NCI-H1105 treated with DMSO at 0.1 percent for 48 hours (cell line): Measurements from ENCODE around the gene RBM34.
"Not testable (repeated sequence)": the region's sequence is repeated elsewhere in the genome, so short reads cannot be mapped to it uniquely, and the experiment has no call there.

Experiments
- DNase-seq: peaks from one replicate; lab custom pipeline; 2025; lab: John Stamatoyannopoulos, UW

RBM34 gene, protein sequence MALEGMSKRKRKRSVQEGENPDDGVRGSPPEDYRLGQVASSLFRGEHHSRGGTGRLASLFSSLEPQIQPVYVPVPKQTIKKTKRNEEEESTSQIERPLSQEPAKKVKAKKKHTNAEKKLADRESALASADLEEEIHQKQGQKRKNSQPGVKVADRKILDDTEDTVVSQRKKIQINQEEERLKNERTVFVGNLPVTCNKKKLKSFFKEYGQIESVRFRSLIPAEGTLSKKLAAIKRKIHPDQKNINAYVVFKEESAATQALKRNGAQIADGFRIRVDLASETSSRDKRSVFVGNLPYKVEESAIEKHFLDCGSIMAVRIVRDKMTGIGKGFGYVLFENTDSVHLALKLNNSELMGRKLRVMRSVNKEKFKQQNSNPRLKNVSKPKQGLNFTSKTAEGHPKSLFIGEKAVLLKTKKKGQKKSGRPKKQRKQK

DNA sequence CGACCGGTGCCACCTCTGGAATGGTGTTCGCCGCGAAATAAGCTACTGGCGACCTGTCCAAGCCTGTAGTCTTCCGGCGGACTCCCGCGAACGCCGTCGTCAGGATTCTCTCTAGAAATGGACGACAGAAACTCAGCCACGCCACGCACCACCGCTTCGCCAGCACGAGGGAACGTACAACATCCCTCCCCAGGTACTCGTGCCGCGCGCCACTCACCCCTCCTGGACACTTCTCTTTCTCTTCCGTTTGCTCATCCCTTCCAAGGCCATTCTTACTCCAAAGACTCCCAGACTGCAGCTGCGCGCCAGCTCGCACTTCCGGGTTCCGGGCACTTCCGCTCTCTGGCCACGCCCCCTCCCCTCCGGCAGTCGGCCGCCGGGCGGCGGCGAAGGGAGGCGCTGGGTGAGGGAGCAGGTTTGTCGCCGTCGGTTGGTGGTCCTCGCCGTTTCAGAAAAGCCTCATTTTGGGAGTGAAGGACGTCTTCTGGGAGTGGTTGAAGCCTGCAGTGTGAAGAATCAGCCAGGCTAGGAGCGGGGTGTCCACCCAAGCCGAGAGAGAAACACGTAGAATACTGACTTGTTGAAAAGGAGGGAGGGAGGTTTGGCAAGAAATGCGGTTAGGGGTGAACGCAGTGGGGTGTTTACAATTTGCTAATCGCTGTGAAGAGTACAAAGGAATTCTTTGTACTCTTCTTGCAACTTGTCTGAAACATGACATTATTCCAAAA is at the start of gene RBM34:
TSS of gene RBM34 (minus strand) at position 294 of the 728 bp plus-strand sequence. CDS start at position 270, 24 bp downstream.
- peak; percentile 75 for DNase-seq

GRCh38 chr1:235207209-235207565 is 46.1 kb upstream of the RBM34 start:
- no peak for DNase-seq

GRCh38 chr1:235206533-235207208 is 45.6 kb upstream of the RBM34 start:
- DNase-seq, result no peak

DNA sequence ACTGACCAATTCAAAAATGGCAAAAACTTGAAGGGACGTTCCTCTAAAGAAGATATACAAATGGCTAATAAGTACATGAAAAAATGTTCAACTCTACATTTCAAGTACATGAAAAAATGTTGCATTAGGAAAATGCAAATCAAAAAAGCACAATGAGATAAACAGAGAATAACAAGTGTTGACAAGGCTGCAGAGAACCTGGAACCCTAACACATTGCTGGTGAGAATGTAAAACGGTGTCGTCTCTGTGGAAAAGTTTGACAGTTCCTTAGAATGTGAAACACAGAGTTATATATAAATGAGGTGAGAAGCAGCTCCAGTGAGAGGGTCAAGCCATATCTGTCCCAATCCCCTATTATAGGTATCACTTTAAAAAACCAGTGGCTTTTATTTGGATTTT is 44.6 kb upstream of the RBM34 start:
- DNase-seq, result no peak

- DNase-seq, result no peak
Observed at GRCh38 chr1:235203428-235203827, 42.4 kb upstream of the RBM34 start.

DNA sequence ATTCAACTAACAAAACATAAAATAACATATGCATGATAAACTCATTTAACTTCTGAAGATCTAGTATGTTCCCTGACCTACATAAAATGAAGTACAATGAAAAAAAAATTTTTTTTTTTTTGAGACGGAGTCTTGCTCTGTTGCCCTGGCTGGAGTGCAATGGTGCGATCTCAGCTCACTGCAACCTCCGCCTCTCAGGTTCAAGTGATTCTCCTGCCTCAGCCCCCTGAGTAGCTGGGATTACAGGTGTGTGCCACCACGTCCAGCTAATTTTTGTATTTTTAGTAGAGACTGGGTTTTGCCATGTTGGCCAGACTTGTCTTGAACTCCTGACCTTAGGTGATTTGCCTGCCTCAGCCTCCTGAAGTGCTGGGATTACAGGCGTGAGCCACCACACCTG is 41.4 kb upstream of the RBM34 start:
- DNase-seq, result not testable (repeated sequence)

- no peak for DNase-seq
Observed at GRCh38 chr1:235199441-235199840, 38.4 kb upstream of the RBM34 start.

- no peak for DNase-seq
Observed at GRCh38 chr1:235190431-235190830, 29.4 kb upstream of the RBM34 start.

DNA sequence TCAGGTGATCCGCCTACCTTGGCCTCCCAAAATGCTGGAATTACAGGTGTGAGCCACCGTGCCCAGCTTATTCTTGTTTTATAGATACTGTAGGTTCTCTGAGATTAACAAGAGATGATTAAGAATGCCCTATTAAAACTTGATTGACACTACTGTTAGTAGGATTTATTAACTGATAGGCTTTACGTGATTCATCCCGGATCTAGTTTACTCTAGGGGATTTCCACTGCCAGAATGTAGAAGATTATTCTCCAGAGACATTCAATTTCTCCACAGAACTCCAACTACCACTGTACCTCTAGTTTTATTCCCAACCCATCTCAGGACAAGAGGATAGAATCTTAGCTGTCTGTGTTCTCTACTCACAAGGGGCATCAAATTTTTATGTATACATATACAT is 26.3 kb upstream of the RBM34 start:
- no peak for DNase-seq

DNA sequence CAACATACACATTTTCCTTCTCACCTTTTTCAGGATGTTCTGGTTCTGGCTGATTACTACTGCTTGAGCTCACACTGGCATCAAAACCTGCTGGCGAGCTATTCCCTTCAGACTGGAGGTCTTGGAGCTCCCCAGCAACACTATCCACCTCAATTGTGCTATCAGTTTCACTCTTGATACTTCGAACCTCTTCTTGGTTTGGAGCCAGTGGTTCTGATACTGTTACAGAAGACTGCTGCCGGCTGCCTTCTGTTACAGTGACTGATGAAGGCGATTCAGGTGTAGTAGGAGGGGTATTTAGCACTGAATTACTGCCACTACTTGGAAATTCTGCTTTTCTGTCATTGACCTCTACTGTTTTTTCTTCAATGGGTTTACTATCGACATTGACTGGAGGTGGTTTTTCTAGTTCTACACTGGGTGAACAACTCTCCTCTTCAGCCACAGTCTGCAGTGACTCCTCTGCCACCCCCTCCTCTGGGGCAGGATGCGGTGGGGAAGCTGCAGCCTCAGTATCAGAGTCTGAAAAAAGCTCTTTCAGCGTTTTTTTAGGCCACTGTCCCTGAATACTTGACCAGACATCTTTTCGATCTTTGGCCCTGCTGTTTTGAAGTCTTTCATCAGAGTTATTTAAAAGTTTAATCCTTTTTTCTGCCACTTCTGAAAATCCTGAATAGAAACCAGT is 20.7 kb upstream of the RBM34 start:
- no peak for DNase-seq

- no peak for DNase-seq
Observed at GRCh38 chr1:235180916-235181460, 19.9 kb upstream of the RBM34 start.

DNA sequence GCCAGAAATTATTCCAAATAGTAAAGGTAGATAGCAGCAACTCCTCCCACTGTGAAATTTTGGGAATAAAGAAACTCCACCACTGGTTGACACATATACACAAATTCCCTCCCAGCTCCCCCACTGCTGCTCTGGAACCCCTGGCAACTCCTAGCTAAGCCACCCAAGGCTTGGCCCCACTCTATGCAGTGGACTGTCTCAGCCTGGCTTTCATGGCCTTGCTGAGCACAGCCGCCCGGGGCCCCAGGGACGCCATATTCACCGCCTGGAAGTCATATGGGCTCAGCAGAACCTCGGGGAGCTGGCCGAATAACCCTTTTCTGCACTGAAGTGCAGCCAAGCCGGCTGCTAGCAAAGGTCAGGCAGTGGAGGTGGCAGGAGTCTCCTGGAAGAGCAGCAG is 15.4 kb upstream of the RBM34 start:
- DNase-seq, result no peak

GRCh38 chr1:235169986-235170385 is 8.9 kb upstream of the RBM34 start:
- no peak for DNase-seq

DNA sequence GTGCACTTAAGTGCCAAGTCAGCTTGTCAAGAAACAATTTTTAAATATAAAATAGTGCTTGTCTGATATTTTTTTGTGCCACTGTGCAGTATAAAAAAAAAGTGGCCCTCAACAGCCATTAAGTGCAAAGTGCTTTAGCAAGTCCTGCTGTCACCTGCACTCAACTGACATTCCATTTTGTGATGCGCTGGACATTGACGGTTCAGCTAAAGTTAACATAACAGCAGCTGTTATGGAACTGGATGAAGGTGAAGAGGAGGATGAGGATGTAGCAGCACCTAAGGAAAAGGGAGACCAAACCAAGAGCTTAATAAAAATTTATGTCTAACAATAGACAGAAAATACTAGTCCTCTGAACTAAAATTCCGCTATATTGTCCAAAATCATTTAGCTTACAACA is 7.3 kb upstream of the RBM34 start:
- DNase-seq, result no peak

- DNase-seq, result no peak
Observed at GRCh38 chr1:235161685-235162327, 756 bp upstream of the RBM34 start.

DNA sequence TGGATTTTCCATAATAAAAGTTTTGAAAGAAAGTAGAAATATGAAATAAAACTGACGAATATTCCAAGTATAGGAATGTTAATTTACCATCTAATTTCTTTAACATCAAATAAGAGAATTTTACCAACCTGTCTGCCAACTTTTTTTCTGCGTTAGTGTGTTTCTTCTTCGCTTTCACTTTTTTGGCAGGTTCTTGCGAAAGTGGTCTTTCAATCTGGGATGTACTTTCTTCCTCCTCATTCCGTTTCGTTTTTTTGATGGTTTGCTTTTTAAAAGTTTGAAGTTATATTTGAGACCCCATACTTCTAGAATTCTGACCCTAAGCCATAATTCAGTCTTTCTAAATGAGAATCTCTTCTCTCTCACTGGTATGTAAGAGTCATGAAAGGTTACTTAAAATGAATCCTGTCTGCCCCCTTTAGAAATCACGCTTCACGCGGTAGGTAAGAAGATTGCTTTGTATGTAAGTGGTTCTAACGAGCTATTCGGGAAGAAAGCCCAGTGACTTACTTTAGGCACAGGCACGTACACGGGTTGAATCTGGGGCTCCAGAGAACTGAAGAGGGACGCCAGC is 580 bp downstream of the RBM34 start:
- DNase-seq, result no peak

DNA sequence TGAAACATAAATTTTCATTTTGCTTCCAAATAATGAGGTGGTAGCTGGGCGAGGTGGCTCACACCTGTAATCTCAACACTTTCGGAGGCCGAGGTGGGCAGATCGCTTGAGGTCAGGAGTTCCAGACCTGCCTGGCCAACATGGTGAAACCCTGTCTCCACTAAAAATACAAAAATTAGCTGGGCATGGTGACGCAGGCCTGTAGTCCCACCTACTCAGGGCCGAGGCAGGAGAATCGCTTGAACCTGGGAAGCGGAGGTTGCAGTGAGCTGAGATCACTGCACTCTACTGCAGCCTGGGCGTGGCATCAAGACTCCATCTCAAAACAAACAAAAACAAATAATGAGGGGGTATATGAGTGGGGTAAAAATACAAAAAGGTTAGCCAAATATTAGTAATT is 1.1 kb downstream of the RBM34 start:
- DNase-seq, result not testable (repeated sequence)

- DNase-seq, result not testable (repeated sequence)
Observed at GRCh38 chr1:235159284-235159683, 1.8 kb downstream of the RBM34 start.

- no peak for DNase-seq
Observed at GRCh38 chr1:235158680-235159079, 2.4 kb downstream of the RBM34 start.

DNA sequence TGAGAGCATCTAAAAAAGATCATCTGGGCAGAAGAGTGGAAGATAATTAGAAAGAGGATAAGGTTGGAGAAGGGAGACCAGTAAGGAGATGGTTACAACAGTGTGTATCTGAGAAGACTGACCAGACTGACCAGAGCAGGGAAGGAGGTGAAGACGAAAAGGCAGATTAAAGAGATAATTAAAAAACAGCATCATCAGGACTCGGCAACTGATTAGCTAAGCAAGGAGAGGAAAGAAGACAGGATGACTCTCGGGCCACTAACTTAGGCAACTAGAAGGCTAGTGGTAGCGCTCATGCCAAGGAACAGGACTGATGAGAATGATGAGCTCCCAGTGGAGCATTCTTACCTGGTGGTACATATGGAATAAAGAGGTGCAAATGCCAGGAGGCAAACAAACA is 3.9 kb downstream of the RBM34 start:
- no peak for DNase-seq

DNA sequence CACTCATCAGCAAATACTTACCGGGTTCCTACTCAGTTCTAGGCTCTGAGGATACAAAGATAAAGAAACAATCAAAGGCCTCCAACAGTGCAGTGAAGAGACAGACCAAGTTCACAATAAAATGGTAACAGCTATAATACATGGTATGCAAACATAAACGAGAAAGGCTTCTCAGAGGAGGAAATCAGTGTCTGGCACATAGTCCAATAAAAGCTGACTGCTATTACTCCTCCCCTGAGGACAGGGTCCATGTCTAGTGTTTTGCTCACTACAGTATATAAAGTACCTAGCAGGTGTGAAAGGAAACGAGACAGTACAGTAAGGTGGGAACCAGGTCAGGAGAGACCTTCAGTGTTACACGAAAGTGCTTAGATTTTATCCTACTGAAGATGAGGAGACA is 4.3 kb downstream of the RBM34 start:
- no peak for DNase-seq
